Measurements from ENCODE around the gene TRIM17. TPM values are rescaled to one million over a fixed set of nuclear protein-coding genes. Genes with fewer than 3 reads are reported as not detected.

Gene TRIM17
- total and polyA plus RNA-seq, 9 of the 15 experiments (the other 6 are each of a cell fraction or from before 2014, with no cell fraction given), result not detected

GRCh38 chr1:228443395-228443794 lies 26.7 kb upstream of the TRIM17 start:
- TF ChIP-seq ZNF134 (CRISPR knock-in tag; conservative IDR thresholded peaks at IDR 0.05) (no peak), CBX2 (IDR thresholded peaks at IDR 0.05; ENCODE audit: insufficient read depth, low read length, poor library complexity, severe bottlenecking) (no peak), TEAD2 (tag; IDR thresholded peaks at IDR 0.05) (no peak), PHF21A (IDR thresholded peaks at IDR 0.05; ENCODE audit: borderline replicate concordance, low read depth) (no peak), ZNF12 (CRISPR knock-in tag; IDR thresholded peaks at IDR 0.05) (peak; percentile 97), ZNF282 (CRISPR knock-in tag; IDR thresholded peaks at IDR 0.05) (no peak), TEAD4 (IDR thresholded peaks at IDR 0.05; ENCODE audit: low read length) (no peak), TEAD4 (CRISPR knock-in tag; IDR thresholded peaks at IDR 0.05; ENCODE audit: borderline replicate concordance) (no peak)
- Histone ChIP-seq H3K4me2 (ENCODE audit: insufficient read depth, low read length) (no peak overlapping the region), H3K27me3 (ENCODE audit: control insufficient read depth in 2 of 2, insufficient read depth in 2 of 2, low read length in 2 of 2) (0 out of 5 replicates have a peak, but pooled peaks cover 0 to 5% of the 10 kb centered on the region in 2 experiments)

More at GRCh38 chr1:228443395-228443794, 26.7 kb upstream of the TRIM17 start:
- Histone ChIP-seq H3K4me1 (replicated peaks in 1 of 2; ENCODE audit: control insufficient read depth in 2 of 2, insufficient read depth in 2 of 2, low read length in 2 of 2) (peaks cover 0 to 11% of the 10 kb centered on the region in 2 experiments; a peak in 3 of 5 replicates), H3K9me1 (ENCODE audit: control insufficient read depth, insufficient read depth, low read length) (no peaks in the 10 kb centered on the region), H3K9me3 (replicated peaks; ENCODE audit: control insufficient read depth, insufficient read depth, low read depth, low read length) (no peaks in the 10 kb centered on the region), H3K9ac (ENCODE audit: insufficient read depth in 1 of 2, low read depth in 2 of 2, low read length in 2 of 2) (no peak overlapping the region), H3K27ac (ENCODE audit: extremely low read depth, low read depth, low read length) (no peak overlapping the region), H3K36me3 (ENCODE audit: control insufficient read depth, insufficient read depth, low read length) (no peaks in the 10 kb centered on the region), H4K20me1 (replicated peaks; ENCODE audit: control insufficient read depth, insufficient read depth, low read length) (no peaks in the 10 kb centered on the region), H3K79me2 (ENCODE audit: control insufficient read depth, insufficient read depth, low read length) (no peaks in the 10 kb centered on the region), H2AFZ (ENCODE audit: low read depth, low read length) (no peak overlapping the region), H3K4me3 (no peak overlapping the region)
- intact Hi-C loops (cut with micrococcal nuclease) (no loop called here), in situ Hi-C loops (cut with MboI) (no loop called here)
- DNase-seq (ENCODE audit: extremely low read depth in 1 of 4, low spot score in 3 of 4) (no peak), FAIRE-seq (no peak), ATAC-seq (no peak)
- no TSS peak for BruUV-seq (replicated peaks)
- ChIA-PET POLR2A (interaction anchor here (1.4 to 7.7 kb wide), 3 partner anchors 8 to 14 kb away, joined by 4 to 58 read pairs (median 8); a partner anchor contains a TSS), CTCF (ENCODE audit: low intra/inter-chr PET ratio) (no interaction called here)

Data from K562 (cell line).